Activated T-cell treated with anti-CD3 and anti-CD28 coated beads, Interleukin-2, amount 50 U/mL, for 24 hours (primary cell): ENCODE results near the gene PTTG1IP.

Experiments
- DNase-seq: peaks from one replicate; pipeline ENCODE4 v3.0.0-alpha.2; 2020
- H3K27ac Mint-ChIP-seq: 2 replicates; pipeline ENCODE4 v1.8.0; 2020; ENCODE audit warnings: mild to moderate bottlenecking, mixed read lengths
- H3K27me3 Mint-ChIP-seq: 2 replicates; pipeline ENCODE4 v1.8.0; 2020; ENCODE audit warnings: mixed read lengths
- H3K36me3 Mint-ChIP-seq: 2 replicates; pipeline ENCODE4 v1.8.0; 2020; ENCODE audit warnings: low read depth, mixed read lengths
- H3K4me1 Mint-ChIP-seq: 2 replicates; pipeline ENCODE4 v1.8.0; 2020; ENCODE audit warnings: low read depth, mixed read lengths
- H3K4me3 Mint-ChIP-seq: 2 replicates; pipeline ENCODE4 v1.8.0; 2020; ENCODE audit warnings: mild to moderate bottlenecking, moderate library complexity, mixed read lengths
- H3K9me3 Mint-ChIP-seq: 2 replicates; pipeline ENCODE4 v1.8.0; 2020; ENCODE audit warnings: mixed read lengths

Gene PTTG1IP

GRCh38 chr21:44873356-44874239 lies at the start of gene PTTG1IP:
TSS of gene PTTG1IP (minus strand) at chr21:44873690. CDS start at chr21:44873616, 74 bp downstream.
- H3K4me3 Mint-ChIP-seq: peak within 1 kb of the TSS; percentile 90
- H3K36me3 Mint-ChIP-seq: peaks cover 5% of the 10 kb centered on the region
- no peaks in the 10 kb centered on the region for H3K9me3 Mint-ChIP-seq
- no peaks in the 10 kb centered on the region for H3K27me3 Mint-ChIP-seq
- DNase-seq: peak; percentile 99
- peak within 1 kb of the TSS; percentile 91 for H3K27ac Mint-ChIP-seq
- H3K4me1 Mint-ChIP-seq: peaks cover 56% of the 10 kb centered on the region

- Mint-ChIP-seq H3K4me1 (peaks cover 74% of the 10 kb centered on the region), H3K4me3 (peak overlapping the region; percentile 94), H3K27me3 (no peaks in the 10 kb centered on the region), H3K36me3 (peaks cover 43% of the 10 kb centered on the region), H3K9me3 (no peaks in the 10 kb centered on the region), H3K27ac (peak overlapping the region; percentile 88)
- DNase-seq: no peak
Measured at GRCh38 chr21:44921928-44922327, 48.4 kb upstream of the PTTG1IP start.

- H3K4me1 Mint-ChIP-seq: peaks cover 72% of the 10 kb centered on the region
- H3K4me3 Mint-ChIP-seq: peak within 1 kb of the TSS; percentile 94
- H3K36me3 Mint-ChIP-seq: peaks cover 49% of the 10 kb centered on the region
- no peaks in the 10 kb centered on the region for H3K27me3 Mint-ChIP-seq
- H3K9me3 Mint-ChIP-seq: no peaks in the 10 kb centered on the region
- peak; percentile 79 for DNase-seq
- peak within 1 kb of the TSS; percentile 94 for H3K27ac Mint-ChIP-seq
Measured at GRCh38 chr21:44920694-44921604, 47.5 kb upstream of the PTTG1IP start, which contains the start of gene ITGB2. TSS of gene ITGB2 (minus strand) at chr21:44920899. CDS start at chr21:44910782, 10,117 bp downstream.

- Mint-ChIP-seq H3K4me1 (peaks cover 75% of the 10 kb centered on the region), H3K27ac (peak overlapping the region; percentile 94), H3K4me3 (peak overlapping the region; percentile 94), H3K36me3 (peaks cover 55% of the 10 kb centered on the region), H3K9me3 (no peaks in the 10 kb centered on the region), H3K27me3 (no peaks in the 10 kb centered on the region)
- peak; percentile 68 for DNase-seq
Measured at GRCh38 chr21:44919913-44920693, 46.6 kb upstream of the PTTG1IP start.

GRCh38 chr21:44919111-44919912 lies 45.8 kb upstream of the PTTG1IP start:
- H3K27ac Mint-ChIP-seq: peak overlapping the region; percentile 94
- DNase-seq: no peak
- H3K36me3 Mint-ChIP-seq: peaks cover 58% of the 10 kb centered on the region
- peaks cover 75% of the 10 kb centered on the region for H3K4me1 Mint-ChIP-seq
- peak overlapping the region; percentile 94 for H3K4me3 Mint-ChIP-seq
- H3K9me3 Mint-ChIP-seq: no peaks in the 10 kb centered on the region
- H3K27me3 Mint-ChIP-seq: no peaks in the 10 kb centered on the region

GRCh38 chr21:44918581-44919033 lies 45.1 kb upstream of the PTTG1IP start:
- H3K4me1 Mint-ChIP-seq: peaks cover 74% of the 10 kb centered on the region
- H3K9me3 Mint-ChIP-seq: no peaks in the 10 kb centered on the region
- peaks cover 59% of the 10 kb centered on the region for H3K36me3 Mint-ChIP-seq
- H3K4me3 Mint-ChIP-seq: peak overlapping the region; percentile 94
- no peaks in the 10 kb centered on the region for H3K27me3 Mint-ChIP-seq
- H3K27ac Mint-ChIP-seq: peak overlapping the region; percentile 95
- no peak for DNase-seq

GRCh38 chr21:44918107-44918470 lies 44.6 kb upstream of the PTTG1IP start:
- peaks cover 74% of the 10 kb centered on the region for H3K4me1 Mint-ChIP-seq
- H3K27me3 Mint-ChIP-seq: no peaks in the 10 kb centered on the region
- DNase-seq: no peak
- H3K9me3 Mint-ChIP-seq: no peaks in the 10 kb centered on the region
- H3K27ac Mint-ChIP-seq: peak overlapping the region; percentile 95
- peak overlapping the region; percentile 94 for H3K4me3 Mint-ChIP-seq
- peaks cover 59% of the 10 kb centered on the region for H3K36me3 Mint-ChIP-seq

- Mint-ChIP-seq H3K36me3 (peaks cover 55% of the 10 kb centered on the region), H3K4me3 (peak overlapping the region; percentile 94), H3K9me3 (no peaks in the 10 kb centered on the region), H3K4me1 (peaks cover 71% of the 10 kb centered on the region), H3K27me3 (no peaks in the 10 kb centered on the region), H3K27ac (peak overlapping the region; percentile 95)
- no peak for DNase-seq
Measured at GRCh38 chr21:44917446-44918106, 44.1 kb upstream of the PTTG1IP start.

- DNase-seq: no peak
- H3K27ac Mint-ChIP-seq: peak overlapping the region; percentile 95
- H3K4me1 Mint-ChIP-seq: peaks cover 72% of the 10 kb centered on the region
- H3K27me3 Mint-ChIP-seq: no peaks in the 10 kb centered on the region
- peak overlapping the region; percentile 94 for H3K4me3 Mint-ChIP-seq
- peaks cover 55% of the 10 kb centered on the region for H3K36me3 Mint-ChIP-seq
- no peaks in the 10 kb centered on the region for H3K9me3 Mint-ChIP-seq
Measured at GRCh38 chr21:44916965-44917364, 43.5 kb upstream of the PTTG1IP start.

- peak; percentile 76 for DNase-seq
- H3K4me1 Mint-ChIP-seq: peaks cover 86% of the 10 kb centered on the region
- H3K36me3 Mint-ChIP-seq: peaks cover 53% of the 10 kb centered on the region
- peak overlapping the region; percentile 95 for H3K27ac Mint-ChIP-seq
- H3K9me3 Mint-ChIP-seq: no peaks in the 10 kb centered on the region
- H3K4me3 Mint-ChIP-seq: peak overlapping the region; percentile 73
- H3K27me3 Mint-ChIP-seq: no peaks in the 10 kb centered on the region
Measured at GRCh38 chr21:44914176-44914874, 40.8 kb upstream of the PTTG1IP start.

- no peaks in the 10 kb centered on the region for H3K9me3 Mint-ChIP-seq
- H3K27ac Mint-ChIP-seq: peak overlapping the region; percentile 95
- peaks cover 56% of the 10 kb centered on the region for H3K36me3 Mint-ChIP-seq
- no peak for DNase-seq
- no peaks in the 10 kb centered on the region for H3K27me3 Mint-ChIP-seq
- H3K4me1 Mint-ChIP-seq: peaks cover 90% of the 10 kb centered on the region
- H3K4me3 Mint-ChIP-seq: peak overlapping the region; percentile 73
Measured at GRCh38 chr21:44913425-44914175, 40.1 kb upstream of the PTTG1IP start.
